Measurements from ENCODE around the gene ELF5. TPM values are rescaled to one million over a fixed set of nuclear protein-coding genes. Genes with fewer than 3 reads are reported as not detected.

Gene ELF5
- not detected in 2 replicates for total RNA-seq (2014; rRNA removed; shearing (Covaris generic))
- not detected in 2 replicates for total RNA-seq (2022)
- Bru-seq, nascent RNA, result not detected
- not detected for BruChase-seq, experiment 1, labeled RNA remaining after a 6-hour chase
- BruChase-seq, experiment 2, labeled RNA remaining after a 2-hour chase, result not detected
- long read RNA-seq, result 0 reads

GRCh38 chr11:34513682-34514449 is at the start of gene ELF5:
TSS of gene ELF5 (minus strand) at chr11:34513794. CDS start at chr11:34505749, 8,045 bp downstream.
- H3K4me2 ChIP-seq (ENCODE audit: low read length), result no peak within 1 kb of the TSS
- intact Hi-C loops (cut with micrococcal nuclease; ENCODE audit: unreplicated experiment), result loop anchor here (5.0 kb wide), 1 partner anchor 878 kb away; no protein-coding TSS in a partner anchor
- POLR2A ChIA-PET, result interaction anchor here (0.6 kb wide), 1 partner anchor 13 kb away, joined by 3 read pairs; no protein-coding TSS in a partner anchor
- H3K9me2 ChIP-seq (ENCODE audit: insufficient read depth, low read length), result no peaks in the 10 kb centered on the region
- H3K9me3 ChIP-seq (ENCODE audit: low read length), result no peaks in the 10 kb centered on the region
- no peaks in the 10 kb centered on the region for H3K4me1 ChIP-seq (ENCODE audit: insufficient read depth, low read length, poor library complexity, severe bottlenecking)
- no peaks in the 10 kb centered on the region for H4K20me1 ChIP-seq (ENCODE audit: insufficient read depth, low read length)
- no peak within 1 kb of the TSS for H3K27ac ChIP-seq (ENCODE audit: low read depth, low read length, poor library complexity, severe bottlenecking)
- H3K79me2 ChIP-seq (ENCODE audit: insufficient read depth, low read depth, low read length), result no peaks in the 10 kb centered on the region
- H3K36me3 ChIP-seq (ENCODE audit: insufficient read depth, low read length), result no peaks in the 10 kb centered on the region
- BruUV-seq (replicated peaks), result no TSS peak
- CTCF ChIA-PET (ENCODE audit: unreplicated experiment), result no interaction called here
- no peak within 1 kb of the TSS for H2AFZ ChIP-seq (ENCODE audit: low read length)
- no peak for DNase-seq (ENCODE audit: low spot score)
- no peak for TF ChIP-seq EZH2phosphoT487 (IDR thresholded peaks at IDR 0.05; ENCODE audit: borderline replicate concordance, low read depth, low read length)
- no peak for TF ChIP-seq CTCF (conservative IDR thresholded peaks at IDR 0.05; ENCODE audit: low read length)
- no peak within 1 kb of the TSS for H3K4me3 ChIP-seq (ENCODE audit: low read depth, low read length, poor library complexity, severe bottlenecking)

- no peak overlapping the region for H3K27ac ChIP-seq (ENCODE audit: low read depth, low read length, poor library complexity, severe bottlenecking)
- H4K20me1 ChIP-seq (ENCODE audit: insufficient read depth, low read length), result no peaks in the 10 kb centered on the region
- no TSS peak for BruUV-seq (replicated peaks)
- no peaks in the 10 kb centered on the region for H3K36me3 ChIP-seq (ENCODE audit: insufficient read depth, low read length)
- H3K79me2 ChIP-seq (ENCODE audit: insufficient read depth, low read depth, low read length), result no peaks in the 10 kb centered on the region
- no peaks in the 10 kb centered on the region for H3K9me3 ChIP-seq (ENCODE audit: low read length)
- no peak overlapping the region for H2AFZ ChIP-seq (ENCODE audit: low read length)
- no peak overlapping the region for H3K4me2 ChIP-seq (ENCODE audit: low read length)
- no peak for TF ChIP-seq EZH2phosphoT487 (IDR thresholded peaks at IDR 0.05; ENCODE audit: borderline replicate concordance, low read depth, low read length)
- no peak for TF ChIP-seq CTCF (conservative IDR thresholded peaks at IDR 0.05; ENCODE audit: low read length)
- H3K4me3 ChIP-seq (ENCODE audit: low read depth, low read length, poor library complexity, severe bottlenecking), result no peak overlapping the region
- no peaks in the 10 kb centered on the region for H3K4me1 ChIP-seq (ENCODE audit: insufficient read depth, low read length, poor library complexity, severe bottlenecking)
- ChIA-PET POLR2A (interaction anchor here (0.7 kb wide), 1 partner anchor 303 kb away, joined by 3 read pairs; no protein-coding TSS in a partner anchor), CTCF (ENCODE audit: unreplicated experiment) (no interaction called here)
- intact Hi-C loops (cut with micrococcal nuclease; ENCODE audit: unreplicated experiment), result no loop called here
- H3K9me2 ChIP-seq (ENCODE audit: insufficient read depth, low read length), result no peaks in the 10 kb centered on the region
- no peak for DNase-seq (ENCODE audit: low spot score)
Observed at GRCh38 chr11:34562976-34563375, 49.4 kb upstream of the ELF5 start.

- intact Hi-C loops (cut with micrococcal nuclease; ENCODE audit: unreplicated experiment), result no loop called here
- no peaks in the 10 kb centered on the region for H3K36me3 ChIP-seq (ENCODE audit: insufficient read depth, low read length)
- DNase-seq (ENCODE audit: low spot score), result no peak
- H3K9me3 ChIP-seq (ENCODE audit: low read length), result no peaks in the 10 kb centered on the region
- H3K4me1 ChIP-seq (ENCODE audit: insufficient read depth, low read length, poor library complexity, severe bottlenecking), result no peaks in the 10 kb centered on the region
- TF ChIP-seq EZH2phosphoT487 (IDR thresholded peaks at IDR 0.05; ENCODE audit: borderline replicate concordance, low read depth, low read length) (no peak), CTCF (conservative IDR thresholded peaks at IDR 0.05; ENCODE audit: low read length) (no peak)
- H3K79me2 ChIP-seq (ENCODE audit: insufficient read depth, low read depth, low read length), result no peaks in the 10 kb centered on the region
- no peak overlapping the region for H3K27ac ChIP-seq (ENCODE audit: low read depth, low read length, poor library complexity, severe bottlenecking)
- CTCF ChIA-PET (ENCODE audit: unreplicated experiment), result no interaction called here
- no peaks in the 10 kb centered on the region for H3K9me2 ChIP-seq (ENCODE audit: insufficient read depth, low read length)
- no peak overlapping the region for H3K4me3 ChIP-seq (ENCODE audit: low read depth, low read length, poor library complexity, severe bottlenecking)
- H3K4me2 ChIP-seq (ENCODE audit: low read length), result no peak overlapping the region
- BruUV-seq (replicated peaks), result no TSS peak
- POLR2A ChIA-PET, result no interaction called here
- no peaks in the 10 kb centered on the region for H4K20me1 ChIP-seq (ENCODE audit: insufficient read depth, low read length)
- H2AFZ ChIP-seq (ENCODE audit: low read length), result no peak overlapping the region
Observed at GRCh38 chr11:34560511-34560910, 46.9 kb upstream of the ELF5 start.
